Measurements from ENCODE around the gene TPRG1. TPM values are rescaled to one million over a fixed set of nuclear protein-coding genes. Genes with fewer than 3 reads are reported as not detected.

The TPRG1 gene
- total and polyA plus RNA-seq, 2 of the 4 experiments (the other 2 are of a cell fraction), result 0.17 TPM; not detected in 1

DNA sequence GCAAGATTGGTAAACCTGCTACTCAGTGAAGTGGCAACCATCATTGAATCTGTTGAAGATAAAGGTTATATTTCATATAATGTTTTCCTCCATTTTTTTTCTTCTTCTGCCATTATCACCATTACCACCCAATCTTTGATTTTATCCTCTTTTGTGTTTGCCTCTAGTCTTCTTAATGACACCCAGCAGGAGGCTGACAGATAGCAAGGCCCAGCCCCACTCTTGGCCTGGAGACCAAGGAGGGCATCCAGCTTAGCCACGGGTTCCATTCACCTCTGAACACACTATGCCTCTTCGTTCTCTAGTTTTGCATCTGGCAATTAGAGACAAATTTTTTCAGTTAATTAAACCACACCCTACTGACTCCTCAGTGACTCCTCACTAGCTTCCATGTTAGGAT lies 129.7 kb downstream of the TPRG1 start:
- Histone ChIP-seq H3K36me3 (ENCODE audit: control insufficient read depth, insufficient read depth, low read length) (no peaks in the 10 kb centered on the region), H3K4me2 (ENCODE audit: low read depth, low read length) (no peak overlapping the region), H3K18ac (ENCODE audit: low read depth, low read length) (no peak overlapping the region), H3K79me1 (ENCODE audit: low read depth in 1 of 2, low read length in 2 of 2) (no peaks in the 10 kb centered on the region), H3K14ac (replicated peaks; ENCODE audit: low read depth, low read length) (no peak overlapping the region), H3K56ac (ENCODE audit: extremely low read depth, insufficient read depth, low read length) (no peak overlapping the region), H3K27me3 (ENCODE audit: control insufficient read depth, insufficient read depth, low read length) (no peaks in the 10 kb centered on the region; the same call in 1 of the 2 replicates), H2AFZ (replicated peaks; ENCODE audit: low read length, poor library complexity) (no peak overlapping the region), H2AK5ac (ENCODE audit: low read depth, low read length) (no peak overlapping the region), H2BK5ac (ENCODE audit: low read depth, low read length, poor library complexity, severe bottlenecking) (no peak overlapping the region), H3K23ac (ENCODE audit: low read depth, low read length) (no peak overlapping the region), H3K9ac (ENCODE audit: low read depth, low read length) (no peak overlapping the region), H4K8ac (ENCODE audit: low read depth in 2 of 2, low read length in 2 of 2) (no peak overlapping the region), H3K4ac (ENCODE audit: low read depth, low read length) (no peak overlapping the region), H2BK20ac (ENCODE audit: low read depth, low read length) (no peak overlapping the region), H3K4me1 (ENCODE audit: control insufficient read depth, insufficient read depth, low read length) (no peaks in the 10 kb centered on the region), H3K9me1 (ENCODE audit: insufficient read depth, low read length) (no peaks in the 10 kb centered on the region), H4K20me1 (ENCODE audit: insufficient read depth, low read length) (no peaks in the 10 kb centered on the region), H4K91ac (ENCODE audit: insufficient read depth, low read depth, low read length) (no peak overlapping the region), H4K5ac (ENCODE audit: low read depth, low read length) (no peak overlapping the region), H2BK120ac (ENCODE audit: low read depth, low read length) (no peak overlapping the region), H3K9me3 (ENCODE audit: control insufficient read depth, insufficient read depth, low read length) (no peaks in the 10 kb centered on the region), H3K4me3 (ENCODE audit: insufficient read depth, low read depth, low read length) (no peak overlapping the region), H2AK9ac (replicated peaks; ENCODE audit: low read depth, low read length, poor library complexity) (no peak overlapping the region), H2BK15ac (ENCODE audit: low read depth, low read length) (no peak overlapping the region), H3K27ac (ENCODE audit: insufficient read depth, low read length) (no peak overlapping the region)
- intact Hi-C loops (cut with micrococcal nuclease), result no loop called here
- no peak for DNase-seq
- WGBS, 2 experiments (ENCODE audit: extremely low coverage in 2 of 2, insufficient read length in 1 of 2), result 66% methylated on average over 2 of the region's 2 CpGs; no CpG with 5 or more reads in 1 of the 2 experiments
- ChIA-PET POLR2A (ENCODE audit: unreplicated experiment) (no interaction called here), CTCF (no interaction called here)
- in situ Hi-C loops (cut with MboI; ENCODE audit: low sequenced_read_pairs), result no loop called here
- no peak for TF ChIP-seq RFX5 (IDR thresholded peaks at IDR 0.05; ENCODE audit: low read depth, low read length)
- dilution Hi-C loops (cut with HindIII; ENCODE audit: low sequenced_read_pairs, unreplicated experiment), result no loop called here
- no peak for ATAC-seq (ENCODE audit: low read depth)
- BruUV-seq (replicated peaks), result no TSS peak
